HG02981 (cell line): ENCODE results near the gene ANKRD18A.
A peak's percentile ranks its signal among the peaks of the same experiment; 100 is the strongest.

ENCODE experiments used
- ATAC-seq: cut with Tn5 transposase; IDR thresholded peaks from one replicate; pipeline ENCODE4 v1.9.1; 2021; ENCODE audit warnings: mild to moderate bottlenecking, moderate library complexity; ENCODE audit not compliant: unreplicated experiment

The ANKRD18A gene

DNA sequence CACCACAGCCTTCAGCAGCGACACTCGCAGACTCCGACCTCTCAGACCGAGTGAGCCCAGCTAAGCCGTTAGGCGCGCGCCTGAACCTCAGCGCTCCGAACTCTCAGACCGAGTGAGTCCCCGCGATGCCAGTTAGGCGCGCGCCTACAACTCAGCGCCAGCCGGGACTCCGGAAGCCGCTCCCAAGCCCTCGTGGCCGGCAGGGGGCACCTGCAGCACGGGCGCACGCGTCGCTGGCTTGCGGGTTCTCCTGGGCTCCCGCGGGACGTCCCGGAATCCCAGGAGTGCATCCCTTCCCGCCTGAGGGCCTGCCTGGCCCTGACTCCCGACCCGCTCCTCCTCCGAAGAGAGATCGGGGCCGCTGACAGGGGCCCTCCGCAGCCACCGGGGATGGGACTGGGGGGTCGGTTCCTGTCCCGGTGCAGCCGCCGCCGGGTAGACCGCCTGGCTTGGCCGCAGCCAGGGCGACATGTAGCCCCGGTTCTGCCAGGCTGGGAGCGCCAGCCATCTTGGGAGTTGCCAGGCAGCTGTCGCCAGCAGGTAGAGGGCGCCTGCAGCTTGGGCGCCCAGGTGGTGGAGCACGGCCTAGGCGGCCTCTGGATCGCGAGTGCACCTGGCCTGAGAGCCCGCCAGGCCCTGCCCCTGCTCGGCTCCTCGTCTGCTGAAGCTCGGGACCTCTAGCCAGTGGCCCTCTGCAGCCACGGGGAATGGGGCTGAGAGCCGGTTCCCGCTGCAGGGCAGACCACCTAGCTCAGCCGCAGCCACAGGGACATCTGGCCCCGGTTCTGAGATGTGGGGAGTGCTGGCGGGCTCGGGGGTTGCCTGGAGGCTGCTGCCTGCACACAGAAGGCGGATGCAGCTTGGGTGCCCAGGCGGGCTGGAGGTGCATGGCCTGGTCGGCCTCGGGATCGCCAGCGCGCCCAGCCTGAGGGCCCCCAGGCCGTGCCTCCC, at the start of gene ANKRD18A:
ANKRD18A (minus strand) TSS at position 114 of the 951 bp plus-strand sequence. CDS start 311 bp downstream, outside the sequence.
- ATAC-seq = peak; percentile 60

DNA sequence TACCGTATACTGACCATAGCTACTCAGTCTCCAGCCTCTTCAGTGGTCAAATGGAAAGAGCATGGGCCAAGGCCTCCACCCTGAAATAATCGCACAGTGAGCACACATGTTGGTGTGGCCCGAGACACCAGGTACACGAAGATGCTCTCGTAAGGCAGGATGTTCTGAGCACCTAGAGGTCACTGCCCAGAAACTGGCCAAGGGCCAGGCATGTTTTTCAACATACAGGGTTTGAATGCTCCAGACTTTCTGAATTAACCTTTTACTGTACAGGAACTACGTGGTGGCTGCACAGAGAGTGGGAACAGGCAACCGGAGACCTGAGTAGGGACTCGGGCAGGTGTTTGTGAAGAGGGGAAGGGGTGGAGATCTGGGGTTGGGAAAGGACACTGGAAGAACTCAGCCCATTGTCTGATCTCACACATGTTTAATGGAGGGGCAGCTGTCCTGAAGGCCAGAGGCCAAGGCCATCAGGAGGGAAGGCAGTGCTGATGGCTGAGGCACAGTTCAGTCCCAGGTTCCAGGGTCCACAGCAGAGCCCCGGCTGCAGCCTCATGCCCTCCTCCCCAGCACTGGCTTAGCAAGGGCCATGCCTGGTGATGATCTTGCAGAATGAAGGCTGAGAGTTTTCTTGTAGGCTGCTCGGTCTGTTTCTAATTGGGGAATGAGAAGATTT, 48.5 kb upstream of the ANKRD18A start:
- no peak for ATAC-seq

DNA sequence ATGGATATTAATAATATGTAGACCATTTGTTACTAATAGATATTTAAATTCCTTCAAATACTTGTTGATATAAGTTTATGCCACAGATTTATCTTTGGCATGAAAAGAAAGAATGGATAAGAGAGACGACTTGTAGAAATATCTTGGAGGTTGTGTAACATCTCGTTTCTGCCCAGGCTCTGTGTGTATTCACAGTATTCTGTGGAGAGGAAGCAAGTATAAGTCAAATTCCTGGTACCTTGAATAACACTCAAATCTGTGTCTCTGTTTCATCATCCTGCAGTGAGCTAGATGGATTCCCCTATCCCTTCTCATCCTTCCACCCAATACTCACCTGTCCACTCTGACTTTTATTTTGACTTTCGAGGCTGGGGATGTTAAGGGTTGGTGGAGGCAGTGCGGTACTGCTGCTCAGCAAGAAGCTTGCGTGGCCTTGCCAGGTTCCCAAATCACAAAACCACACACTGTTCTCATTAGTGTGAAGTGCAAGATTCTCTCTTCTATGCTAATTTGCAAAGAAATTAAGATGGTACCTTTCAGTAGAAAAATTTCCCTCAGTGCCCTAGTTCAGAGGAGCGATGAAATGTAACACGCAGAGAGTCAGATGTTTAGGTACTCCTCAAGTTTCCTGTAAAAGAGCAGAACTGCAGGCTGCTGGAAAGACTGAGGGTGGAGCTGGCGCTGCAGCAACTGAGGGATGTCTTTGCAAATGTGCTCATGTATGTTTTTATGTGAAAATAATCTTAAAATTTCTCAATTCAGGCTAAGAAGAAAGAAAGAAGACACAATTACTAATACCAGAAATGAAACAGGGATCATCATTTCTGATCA, 42.6 kb upstream of the ANKRD18A start:
- no peak for ATAC-seq

DNA sequence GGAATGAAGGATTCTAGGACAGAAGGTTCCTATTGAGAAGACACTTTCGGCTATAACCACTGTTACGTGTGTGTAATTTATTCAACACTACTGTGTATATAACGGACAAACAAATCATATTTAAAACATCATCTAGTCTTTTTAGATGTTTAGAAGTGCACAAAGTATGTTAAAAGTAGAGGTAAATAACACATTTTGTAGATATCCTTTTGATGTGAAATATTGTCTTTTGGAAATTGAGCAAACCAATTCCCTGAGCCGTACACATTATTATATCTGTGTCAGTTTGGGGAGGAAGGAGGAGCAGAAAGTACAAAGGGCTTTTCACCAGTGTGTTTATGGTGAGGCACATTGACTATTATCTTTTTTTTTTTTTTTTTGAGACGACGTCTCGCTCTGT, 39.1 kb upstream of the ANKRD18A start:
- no peak for ATAC-seq

DNA sequence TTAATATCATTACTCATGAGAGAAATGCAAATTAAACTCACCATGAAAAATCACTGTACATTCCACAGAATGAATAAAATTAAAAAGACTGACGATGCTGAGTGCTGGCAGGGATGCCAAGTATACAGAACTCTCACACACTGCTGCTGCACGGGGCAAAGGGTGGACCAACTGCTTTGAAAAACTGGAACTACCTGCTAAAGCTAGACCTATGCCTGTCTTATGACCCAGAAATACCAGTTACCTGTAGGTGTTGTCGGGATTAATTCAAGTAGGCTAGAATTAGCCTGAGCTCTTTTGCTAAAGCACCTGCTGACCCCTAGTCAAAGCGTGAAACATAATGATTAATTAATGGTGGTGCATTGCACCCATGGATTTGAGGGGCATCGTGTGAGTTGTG, 36.5 kb upstream of the ANKRD18A start:
- no peak for ATAC-seq

DNA sequence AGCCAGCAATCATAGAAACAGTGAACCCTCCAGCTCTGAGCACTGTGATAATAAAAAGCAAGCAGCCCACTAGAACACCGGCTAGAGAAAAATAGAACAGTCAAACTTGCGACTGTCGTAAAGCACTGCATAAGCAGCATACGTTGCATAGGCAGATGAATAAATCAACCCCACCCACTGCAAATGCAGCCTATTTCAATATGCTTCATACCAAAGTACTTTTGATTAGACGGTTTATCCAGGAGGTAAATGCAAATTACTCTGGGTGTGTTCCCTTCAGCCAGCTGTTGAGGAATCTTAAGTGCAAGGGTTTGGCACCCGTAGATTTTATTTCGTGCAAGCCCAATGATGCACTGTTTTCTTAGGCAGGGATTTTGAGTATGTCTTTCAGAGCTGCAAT, 32.1 kb upstream of the ANKRD18A start:
- ATAC-seq = no peak

DNA sequence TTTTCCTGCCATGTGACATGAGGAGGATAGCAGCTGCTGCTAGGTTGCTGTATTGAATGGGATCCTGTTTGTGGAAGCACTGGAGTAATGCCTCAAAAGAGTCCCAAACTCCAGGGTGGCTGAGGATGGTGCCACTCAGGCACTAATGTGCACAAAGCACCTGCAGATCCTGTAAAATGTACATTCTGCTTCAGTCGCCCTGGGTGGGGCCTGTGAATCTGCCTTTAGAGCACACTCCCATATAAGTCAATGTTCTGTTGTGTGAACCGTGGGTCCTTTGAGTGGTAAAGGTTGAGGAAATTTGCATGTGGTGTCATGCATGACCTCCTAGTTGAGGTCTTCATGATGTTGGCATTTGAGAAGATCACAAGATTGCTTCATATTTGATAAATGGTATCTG, 31.6 kb upstream of the ANKRD18A start:
- no peak for ATAC-seq

DNA sequence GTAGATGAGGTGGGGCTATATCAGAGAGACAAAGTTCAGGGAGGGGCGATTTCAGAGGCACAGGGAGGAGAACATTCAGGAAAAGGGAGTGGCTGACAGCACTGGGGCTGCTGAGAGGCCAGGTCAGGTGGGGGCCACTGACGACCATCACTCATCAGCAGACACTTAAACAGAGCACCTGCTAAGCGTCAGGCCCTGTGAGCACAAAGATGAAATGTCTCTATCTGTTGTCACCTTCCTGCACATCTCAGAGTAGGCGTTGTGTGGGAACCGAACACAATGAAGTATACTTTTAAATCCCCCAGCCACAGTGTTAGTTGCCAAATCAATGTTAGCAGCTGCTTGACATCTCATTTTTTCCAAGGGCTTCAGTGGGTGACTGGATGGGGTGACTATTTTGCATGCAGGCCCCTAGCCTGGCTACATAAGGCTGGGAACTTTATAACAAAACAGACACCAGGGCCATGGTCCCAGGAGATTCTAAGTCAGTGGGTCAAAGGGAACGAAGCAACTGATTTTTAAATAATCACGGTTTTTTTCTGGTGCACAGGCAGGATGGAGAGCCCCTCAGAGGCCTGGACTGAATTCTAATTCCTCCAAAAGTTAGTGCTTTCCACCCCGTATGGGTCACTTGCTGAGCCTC, 31.1 kb upstream of the ANKRD18A start:
- no peak for ATAC-seq

DNA sequence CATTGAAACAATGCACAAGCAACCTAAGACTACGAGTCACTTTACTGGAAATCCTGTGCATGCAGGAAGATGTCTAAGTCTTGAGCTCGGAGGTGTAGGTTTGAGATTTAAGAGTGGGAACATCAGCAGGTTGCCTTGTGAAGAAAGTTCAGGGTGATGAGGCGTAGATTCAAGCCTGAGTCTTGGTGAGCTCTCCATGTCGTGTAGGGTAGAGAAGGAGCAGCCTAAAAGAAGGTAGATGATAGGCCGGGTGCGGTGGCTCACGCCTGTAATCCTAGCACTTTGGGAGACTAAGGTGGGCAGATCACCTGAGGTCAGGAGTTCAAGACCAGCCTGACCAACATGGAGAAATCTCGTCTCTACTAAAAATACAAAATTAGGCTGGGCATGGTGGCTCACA, 30.2 kb upstream of the ANKRD18A start:
- ATAC-seq = no peak

DNA sequence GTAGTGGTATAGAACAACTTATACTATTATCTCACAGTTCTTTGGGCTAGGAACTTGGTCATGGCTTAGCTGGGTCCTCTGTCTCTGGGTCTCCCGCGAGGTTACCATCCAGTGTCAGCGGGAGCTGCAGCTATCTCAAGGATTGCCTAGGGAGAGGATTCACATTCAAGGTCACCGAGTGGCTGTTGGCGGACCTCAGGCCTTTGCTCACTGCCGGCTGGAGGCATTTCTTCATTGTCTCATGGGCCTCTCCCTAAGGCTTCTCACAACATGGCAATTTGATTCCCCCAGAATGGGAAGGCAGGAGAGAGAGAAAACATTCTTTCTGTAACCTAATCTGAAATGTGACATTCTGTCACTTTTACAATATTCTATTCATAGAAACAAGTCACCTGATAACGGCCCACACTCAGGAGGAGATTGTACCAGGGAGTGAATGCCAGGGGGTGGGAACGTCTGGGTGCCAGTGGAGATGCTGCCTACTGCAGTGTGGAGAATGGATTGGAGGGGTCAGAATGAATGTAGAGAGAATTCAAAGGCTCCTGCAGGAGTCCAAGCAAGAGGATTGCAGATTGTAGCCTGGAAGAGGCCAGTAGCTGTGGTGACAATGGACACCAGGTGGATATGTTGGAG, 29.5 kb upstream of the ANKRD18A start:
- ATAC-seq = no peak

DNA sequence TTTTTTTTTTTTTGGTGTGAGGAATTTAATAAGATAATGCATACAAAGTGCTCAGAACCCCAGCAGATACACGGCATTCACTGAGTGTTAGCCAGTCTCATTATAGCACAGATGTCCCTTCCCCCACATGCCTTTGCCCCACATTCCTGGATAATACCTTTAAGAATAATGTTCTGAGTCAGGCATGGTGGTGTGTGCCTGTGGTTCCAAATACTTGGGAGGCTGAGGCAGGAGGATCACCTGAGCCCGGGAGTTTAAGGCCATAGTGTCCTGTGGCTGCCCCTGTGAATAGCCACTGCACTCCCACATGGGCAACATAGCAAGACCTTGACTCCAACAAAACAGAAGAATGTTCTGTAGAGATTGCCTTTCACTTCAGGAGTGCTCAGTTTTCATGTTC, 24.2 kb upstream of the ANKRD18A start:
- ATAC-seq = no peak

DNA sequence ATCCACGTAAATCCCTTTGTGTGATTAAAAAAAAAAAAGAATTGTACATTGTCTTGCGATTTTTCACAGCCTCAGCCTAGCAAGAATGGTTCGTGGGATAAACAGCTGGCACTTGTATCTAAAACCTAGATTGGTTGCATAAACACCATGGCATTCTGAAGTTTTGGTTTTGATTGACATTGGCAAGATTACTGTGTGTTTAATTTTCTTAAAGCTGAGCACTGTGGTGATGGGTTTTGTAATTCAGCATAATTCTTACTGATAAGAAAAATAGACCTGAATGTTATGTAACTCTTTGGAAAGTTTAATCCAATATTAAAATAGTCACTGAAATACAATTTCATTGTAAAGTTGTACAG, 23.4 kb upstream of the ANKRD18A start:
- ATAC-seq = no peak

DNA sequence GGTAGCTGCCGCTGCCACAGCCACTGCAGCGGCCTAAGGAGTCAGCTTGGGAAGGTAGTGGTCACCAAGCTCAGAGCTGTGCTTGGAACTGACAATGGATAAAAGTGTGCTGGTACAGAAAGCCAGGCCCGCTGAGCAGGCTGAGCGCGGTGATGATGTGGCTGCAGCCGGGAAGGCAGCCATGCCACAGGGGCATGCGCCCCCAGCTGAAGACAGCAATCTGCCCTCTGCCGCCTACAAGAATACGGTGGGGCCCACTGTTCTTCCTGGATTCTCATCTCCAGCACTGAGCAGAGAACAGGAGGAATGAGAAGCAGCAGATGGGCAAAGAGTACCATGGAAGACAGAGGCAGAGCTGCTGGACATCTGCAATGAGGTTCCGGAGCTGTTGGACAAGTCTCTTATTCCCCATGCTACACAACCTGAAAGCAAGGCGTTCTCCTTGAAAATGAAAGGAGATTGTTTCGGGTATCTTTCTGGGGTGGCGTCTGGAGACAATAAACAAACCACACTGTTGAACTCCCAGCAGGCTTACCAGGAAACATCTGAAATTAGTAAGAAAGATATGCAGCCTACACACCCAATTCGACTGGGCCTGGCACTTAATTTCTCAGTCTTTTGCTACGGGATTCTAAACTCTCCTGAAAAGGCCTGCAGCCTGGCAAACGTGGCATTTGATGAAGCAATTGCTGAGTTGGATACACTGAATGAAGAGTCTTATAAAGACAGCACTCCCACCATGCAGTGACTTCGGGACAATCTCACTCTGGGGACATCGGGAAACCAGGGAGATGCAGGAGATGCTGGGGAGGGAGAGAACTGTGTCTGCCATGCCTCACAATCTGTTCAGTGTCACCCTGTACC, 22.8 kb upstream of the ANKRD18A start:
- ATAC-seq = no peak

DNA sequence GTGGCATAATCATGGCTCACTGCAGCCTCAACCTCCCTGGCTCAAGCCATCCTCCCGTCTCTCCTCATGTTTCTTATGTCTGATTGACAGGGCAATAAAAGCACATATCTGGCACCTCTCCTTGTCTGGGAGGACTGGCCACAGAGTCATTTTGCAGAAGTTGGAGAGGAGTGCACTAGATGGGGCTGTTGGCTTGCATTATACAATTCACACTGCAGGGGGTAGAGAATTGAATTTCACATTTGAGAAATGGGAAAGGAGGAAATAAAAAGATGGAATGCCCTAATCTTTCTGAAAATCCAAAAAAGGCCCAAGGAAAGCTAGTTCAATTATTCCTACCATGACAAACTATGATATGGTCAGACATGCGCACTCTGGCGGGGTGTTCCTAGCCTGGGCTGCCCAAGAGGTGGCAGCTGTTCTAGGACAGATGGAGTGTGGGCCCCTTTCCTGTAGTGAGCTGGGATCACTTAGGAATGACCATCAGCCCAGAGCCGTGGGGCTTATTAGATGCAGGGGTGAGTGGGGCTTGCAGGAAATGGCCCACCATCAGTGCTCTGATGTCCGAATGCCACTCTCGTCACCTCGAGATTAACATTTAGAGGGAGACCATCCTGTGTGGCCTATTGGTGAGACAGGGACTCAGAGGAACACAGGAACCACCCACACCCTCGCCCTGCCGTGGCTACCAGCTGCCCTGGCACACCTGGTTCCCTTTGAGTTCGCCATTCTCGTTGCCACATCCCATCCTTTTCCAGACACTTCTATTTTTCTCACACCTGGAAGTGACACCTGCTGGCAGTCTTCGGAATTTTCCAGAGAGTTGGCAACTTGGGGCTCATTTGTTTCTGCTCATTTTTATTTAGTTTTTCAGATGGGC, 21.8 kb upstream of the ANKRD18A start:
- ATAC-seq = no peak

DNA sequence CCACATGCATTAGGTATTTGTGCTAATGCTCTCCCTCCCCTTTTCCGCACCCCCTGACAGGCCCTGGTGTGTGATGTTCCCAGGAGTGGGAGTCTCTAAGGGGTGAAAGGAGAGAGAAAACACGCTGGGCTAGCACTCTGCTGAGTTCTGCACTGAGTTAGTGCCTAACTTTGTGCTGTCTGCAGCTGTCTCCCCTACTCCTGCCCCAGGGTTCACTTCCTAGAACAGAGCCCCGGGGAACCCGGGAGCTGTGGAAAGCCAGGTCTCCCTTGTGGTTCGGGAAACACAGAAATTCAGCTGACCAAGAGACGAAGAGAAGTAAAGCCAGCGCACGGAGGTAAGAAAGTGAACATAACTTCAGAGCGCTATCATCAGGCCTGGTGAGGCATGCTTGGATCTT, 20.7 kb upstream of the ANKRD18A start:
- ATAC-seq = no peak

DNA sequence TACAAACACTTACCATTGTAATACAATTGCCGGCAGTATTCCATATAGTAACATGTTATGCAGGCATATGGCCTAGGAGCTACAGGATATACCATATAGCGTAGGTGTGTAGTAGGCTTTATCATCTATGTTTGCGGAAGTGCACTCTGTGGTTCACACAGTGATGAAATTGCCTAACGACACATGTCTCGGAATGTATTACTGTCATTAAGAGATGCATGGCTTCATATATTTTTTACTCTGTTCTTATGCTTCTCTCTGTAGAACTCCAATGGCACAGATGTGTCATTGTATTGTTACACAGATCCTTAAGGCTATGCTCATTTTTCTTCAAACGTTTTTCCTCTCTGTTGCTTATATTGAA, 19.2 kb upstream of the ANKRD18A start:
- ATAC-seq = no peak

DNA sequence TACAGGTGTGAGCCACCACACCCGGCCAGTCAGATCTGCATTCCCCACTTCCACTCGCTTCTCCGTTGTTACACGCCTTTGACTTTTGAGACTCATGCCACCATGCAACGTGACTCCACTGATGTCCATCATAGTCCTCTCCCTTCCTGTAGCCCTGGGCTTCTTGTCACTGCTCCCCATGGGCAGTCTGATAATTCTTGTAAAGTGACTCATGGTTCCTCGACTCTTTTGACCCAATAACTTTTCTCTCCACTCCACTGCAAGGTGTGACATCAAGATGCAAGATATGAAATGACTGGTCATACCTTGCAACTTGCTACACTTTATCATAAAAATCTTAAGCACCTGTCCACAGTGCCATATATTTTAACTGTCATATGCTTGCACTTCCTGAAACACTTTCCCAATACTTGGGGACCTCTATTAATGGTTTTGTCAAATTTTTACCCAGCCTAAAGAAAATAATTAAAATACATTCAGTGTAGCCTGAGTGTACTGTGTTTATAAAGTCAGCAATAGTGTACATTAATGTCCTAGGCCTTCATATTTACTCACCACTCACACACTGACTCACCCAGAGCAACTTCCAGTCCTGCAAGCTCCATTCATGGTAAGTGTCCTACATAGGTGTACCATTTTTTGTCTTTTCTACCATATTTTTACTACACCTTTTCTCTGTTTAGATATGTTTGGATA, 18.6 kb upstream of the ANKRD18A start:
- no peak for ATAC-seq

DNA sequence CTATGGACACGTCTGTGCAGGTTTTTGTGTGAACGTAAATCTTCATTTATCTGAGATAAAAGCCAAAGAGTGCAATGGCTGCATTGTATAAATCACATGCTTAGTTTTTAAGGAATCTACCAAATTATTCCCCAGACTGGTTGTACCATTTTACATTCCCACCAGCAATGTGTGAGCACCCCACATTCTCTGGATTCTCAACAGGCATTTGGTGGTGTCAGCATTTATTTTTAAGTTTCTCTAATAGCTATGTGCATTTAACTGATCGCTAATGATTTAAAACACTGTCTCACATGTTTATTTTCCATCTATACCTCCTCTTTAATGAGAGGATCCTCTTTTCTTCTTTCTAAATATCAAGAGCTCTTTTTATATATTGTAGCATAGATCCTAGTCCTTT, 13.9 kb upstream of the ANKRD18A start:
- ATAC-seq = no peak
